ENCODE data around the gene PSMG2. TPM values are rescaled to one million over a fixed set of nuclear protein-coding genes. Genes with fewer than 3 reads are reported as not detected.

PSMG2 gene
- total and polyA plus RNA-seq, 12 donors, result 36.2 to 64.7 (median 47.6) TPM

GRCh38 chr18:12721495-12722275 lies 18.8 kb downstream of the PSMG2 start:
- no peak for TF ChIP-seq CTCF (IDR thresholded peaks at IDR 0.05)
- H3K4me1 ChIP-seq, result no peaks in the 10 kb centered on the region
- H3K36me3 ChIP-seq, result peaks cover 0 to 100% (median 51%) of the 10 kb centered on the region in 9 donors
- no peak overlapping the region for H3K4me3 ChIP-seq
- no peaks in the 10 kb centered on the region for H3K27me3 ChIP-seq
- WGBS, 2 donors, result 91% methylated on average over 5 of the region's 5 CpGs
- no peaks in the 10 kb centered on the region for H3K9me3 ChIP-seq
- ATAC-seq (no peak), DNase-seq (no peak)
- intact Hi-C loops (cut with DNase I), result no loop called here
- H3K27ac ChIP-seq, result no peak overlapping the region

GRCh38 chr18:12722731-12723130 lies 19.9 kb downstream of the PSMG2 start:
- ATAC-seq (no peak), DNase-seq (no peak)
- WGBS, 2 donors, result 83 to 93% methylated on average over 7 of the region's 7 CpGs
- H3K27ac ChIP-seq, result no peak overlapping the region
- intact Hi-C loops (cut with DNase I), result no loop called here
- H3K36me3 ChIP-seq, result peaks cover 0 to 94% (median 50%) of the 10 kb centered on the region in 9 donors
- no peaks in the 10 kb centered on the region for H3K4me1 ChIP-seq
- TF ChIP-seq CTCF (IDR thresholded peaks at IDR 0.05), result no peak
- no peak overlapping the region for H3K4me3 ChIP-seq
- no peaks in the 10 kb centered on the region for H3K9me3 ChIP-seq
- H3K27me3 ChIP-seq, result no peaks in the 10 kb centered on the region

GRCh38 chr18:12726331-12726730 lies 23.5 kb downstream of the PSMG2 start:
- Histone ChIP-seq H3K4me3 (no peak overlapping the region), H3K27ac (no peak overlapping the region), H3K36me3 (peaks cover 0 to 58% (median 31%) of the 10 kb centered on the region in 9 donors), H3K4me1 (no peaks in the 10 kb centered on the region), H3K27me3 (no peaks in the 10 kb centered on the region), H3K9me3 (peaks cover 0 to 5% (median 0%) of the 10 kb centered on the region in 11 donors)
- ATAC-seq, result no peak
- no peak for TF ChIP-seq CTCF (IDR thresholded peaks at IDR 0.05)
- intact Hi-C loops (cut with DNase I), result loop anchor here in 6 of 10 donors (2.0 to 5.0 kb wide), 3 partner anchors 206 to 211 kb away; no protein-coding TSS in a partner anchor
- no peak for DNase-seq
- WGBS, 2 donors, result 68 to 74% methylated on average over 4 of the region's 4 CpGs

GRCh38 chr18:12726774-12727550 lies 24.1 kb downstream of the PSMG2 start:
- H3K4me1 ChIP-seq, result no peaks in the 10 kb centered on the region
- no peak overlapping the region for H3K27ac ChIP-seq
- no peaks in the 10 kb centered on the region for H3K27me3 ChIP-seq
- WGBS, 2 donors, result 66% methylated on average over 14 of the region's 14 CpGs
- H3K36me3 ChIP-seq, result peaks cover 0 to 52% (median 28%) of the 10 kb centered on the region in 9 donors
- peak; percentile 69 to 92 (median 89) for TF ChIP-seq CTCF (IDR thresholded peaks at IDR 0.05)
- H3K4me3 ChIP-seq, result no peak overlapping the region
- ATAC-seq, result peak in 6 of 8 donors; percentile 26 to 56 (median 40)
- peak in 1 of 2 donors; percentile 56 for DNase-seq
- H3K9me3 ChIP-seq, result peaks cover 0 to 5% (median 0%) of the 10 kb centered on the region in 11 donors
- intact Hi-C loops (cut with DNase I), result loop anchor here (1.0 to 5.0 kb wide), 4 partner anchors 205 to 210 kb away; no protein-coding TSS in a partner anchor
